ENCODE measurements around the gene PHF2. TPM values are rescaled to one million over a fixed set of nuclear protein-coding genes. Genes with fewer than 3 reads are reported as not detected.
"Not testable (repeated sequence)": the region's sequence is repeated elsewhere in the genome, so short reads cannot be mapped to it uniquely, and the experiment has no call there.

PHF2 gene
- polyA plus RNA-seq, 2 donors: 11.7 to 17.9 TPM

DNA sequence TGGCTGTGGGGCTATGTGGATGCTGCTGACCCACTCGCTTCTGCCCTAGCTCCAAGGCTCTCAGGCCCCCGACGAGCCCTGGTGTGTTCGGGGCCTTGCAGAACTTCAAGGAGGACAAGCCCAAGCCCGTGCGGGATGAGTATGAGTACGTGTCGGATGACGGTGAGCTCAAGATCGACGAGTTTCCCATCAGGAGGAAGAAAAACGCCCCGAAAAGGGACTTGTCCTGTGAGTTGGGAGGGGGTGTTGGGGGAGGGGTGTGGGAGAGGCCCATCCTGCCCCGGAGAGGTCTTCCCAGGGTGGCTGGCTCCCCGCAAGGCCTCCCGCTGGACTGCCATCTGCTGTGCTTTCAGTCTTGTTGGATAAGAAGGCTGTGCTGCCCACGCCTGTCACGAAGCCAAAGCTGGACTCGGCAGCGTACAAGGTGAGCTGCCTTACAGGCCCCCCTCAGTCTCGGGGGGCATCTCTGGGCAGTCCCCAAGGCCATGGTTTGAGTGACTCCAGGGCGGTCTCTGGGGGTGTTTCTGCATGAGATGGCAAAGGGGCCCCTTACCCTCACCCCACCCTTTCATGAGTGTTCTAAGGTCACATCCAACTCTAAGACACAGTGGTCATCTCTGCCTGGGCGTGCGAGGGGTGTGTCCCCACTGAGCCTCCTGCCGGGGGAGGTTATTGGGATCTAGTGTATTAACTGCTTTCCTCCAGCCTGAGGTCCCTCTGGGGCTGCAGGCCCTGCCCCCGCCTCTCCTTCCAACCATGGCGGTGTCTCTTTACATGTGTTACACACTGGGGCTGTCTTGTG is 89.5 kb downstream of the PHF2 start:
- Histone ChIP-seq H3K27ac (ENCODE audit: low read depth in 2 of 2, low read length in 1 of 2) (no peak overlapping the region), H3K27me3 (ENCODE audit: control insufficient read depth in 1 of 2, insufficient read depth in 2 of 2, low read length in 2 of 2) (no peaks in the 10 kb centered on the region), H3K4me1 (ENCODE audit: control insufficient read depth in 2 of 2, insufficient read depth in 2 of 2, low read length in 1 of 2) (no peaks in the 10 kb centered on the region), H3K36me3 (ENCODE audit: control insufficient read depth in 2 of 2, insufficient read depth in 2 of 2, low read length in 1 of 2) (peaks cover 7 to 36% of the 10 kb centered on the region in 2 donors), H3K9me3 (ENCODE audit: control insufficient read depth in 2 of 2, insufficient read depth in 1 of 2, low read depth in 1 of 2, low read length in 1 of 2) (no peaks in the 10 kb centered on the region), H3K4me3 (ENCODE audit: low read depth in 1 of 2, low read length in 2 of 2) (no peak overlapping the region)
- 92 to 94% methylated on average over 25 to 27 of the region's 27 CpGs for WGBS, 2 donors

DNA sequence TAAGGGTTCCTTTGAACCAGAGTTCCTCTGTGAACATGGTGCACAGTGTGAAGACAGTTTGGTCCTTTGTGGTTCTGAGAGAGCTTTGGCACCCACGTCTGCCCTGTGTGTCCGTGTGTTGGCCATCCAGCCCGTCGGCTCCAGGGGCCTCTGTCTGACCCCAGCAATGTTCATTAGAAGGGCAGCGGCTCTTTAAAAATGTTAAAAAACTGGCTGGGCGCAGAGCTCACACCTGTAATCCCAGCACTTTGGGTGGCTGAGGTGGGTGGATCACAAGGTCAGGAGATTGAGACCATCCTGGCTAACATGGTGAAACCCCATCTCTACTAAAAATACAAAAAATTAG is 90.0 kb downstream of the PHF2 start:
- H3K36me3 ChIP-seq (ENCODE audit: control insufficient read depth in 2 of 2, insufficient read depth in 2 of 2, low read length in 1 of 2): peaks cover 7 to 34% of the 10 kb centered on the region in 2 donors
- not testable (repeated sequence) for H3K27me3 ChIP-seq (ENCODE audit: control insufficient read depth in 1 of 2, insufficient read depth in 2 of 2, low read length in 2 of 2); H3K27ac ChIP-seq (ENCODE audit: low read depth in 2 of 2, low read length in 1 of 2); H3K9me3 ChIP-seq (ENCODE audit: control insufficient read depth in 2 of 2, insufficient read depth in 1 of 2, low read depth in 1 of 2, low read length in 1 of 2); H3K4me3 ChIP-seq (ENCODE audit: low read depth in 1 of 2, low read length in 2 of 2); H3K4me1 ChIP-seq (ENCODE audit: control insufficient read depth in 2 of 2, insufficient read depth in 2 of 2, low read length in 1 of 2)
- 95 to 96% methylated on average over 6 of the region's 6 CpGs for WGBS, 2 donors

DNA sequence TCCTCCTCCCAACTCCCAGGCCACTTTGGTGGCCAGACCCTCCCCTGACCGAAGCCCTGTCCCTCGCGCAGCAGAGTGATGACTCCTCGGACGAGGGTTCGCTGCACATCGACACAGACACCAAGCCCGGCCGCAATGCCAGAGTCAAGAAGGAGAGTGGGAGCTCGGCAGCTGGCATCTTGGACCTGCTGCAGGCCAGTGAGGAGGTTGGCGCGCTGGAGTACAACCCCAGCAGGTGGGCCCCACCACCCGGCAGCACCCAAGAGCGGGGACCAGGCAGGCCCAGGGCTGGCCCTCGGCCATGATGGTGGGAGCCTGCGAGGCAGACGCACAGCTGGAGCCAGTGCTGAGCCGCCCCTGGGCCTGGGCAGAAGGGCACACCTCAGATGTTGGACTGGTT is 90.6 kb downstream of the PHF2 start:
- H3K27me3 ChIP-seq (ENCODE audit: control insufficient read depth in 1 of 2, insufficient read depth in 2 of 2, low read length in 2 of 2): no peaks in the 10 kb centered on the region
- H3K9me3 ChIP-seq (ENCODE audit: control insufficient read depth in 2 of 2, insufficient read depth in 1 of 2, low read depth in 1 of 2, low read length in 1 of 2): no peaks in the 10 kb centered on the region
- H3K4me1 ChIP-seq (ENCODE audit: control insufficient read depth in 2 of 2, insufficient read depth in 2 of 2, low read length in 1 of 2): no peaks in the 10 kb centered on the region
- peaks cover 7 to 34% of the 10 kb centered on the region in 2 donors for H3K36me3 ChIP-seq (ENCODE audit: control insufficient read depth in 2 of 2, insufficient read depth in 2 of 2, low read length in 1 of 2)
- H3K27ac ChIP-seq (ENCODE audit: low read depth in 2 of 2, low read length in 1 of 2): no peak overlapping the region
- 94 to 95% methylated on average over 18 of the region's 18 CpGs for WGBS, 2 donors
- no peak overlapping the region for H3K4me3 ChIP-seq (ENCODE audit: low read depth in 1 of 2, low read length in 2 of 2)

DNA sequence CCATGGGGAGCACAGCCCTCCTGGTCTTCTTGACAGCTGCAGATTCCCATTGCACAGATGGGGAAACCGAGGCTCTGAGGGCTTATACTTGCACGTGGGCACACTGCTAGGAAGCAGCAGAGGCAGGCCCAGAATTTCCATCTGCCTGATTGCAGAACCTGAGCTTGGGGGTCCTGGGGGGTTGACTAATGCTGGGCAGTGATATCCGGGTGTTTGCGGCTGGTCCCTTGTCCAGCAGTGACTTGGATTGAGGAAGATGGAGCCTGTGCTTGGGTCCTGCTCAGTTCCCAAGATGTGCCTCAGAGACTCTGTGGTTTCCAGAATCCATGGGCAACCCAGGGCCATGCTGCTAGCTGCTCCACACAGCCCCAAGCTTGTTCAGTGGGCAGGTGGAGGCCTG is 91.2 kb downstream of the PHF2 start:
- Histone ChIP-seq H3K27ac (ENCODE audit: low read depth in 2 of 2, low read length in 1 of 2) (no peak overlapping the region), H3K4me3 (ENCODE audit: low read depth in 1 of 2, low read length in 2 of 2) (no peak overlapping the region), H3K36me3 (ENCODE audit: control insufficient read depth in 2 of 2, insufficient read depth in 2 of 2, low read length in 1 of 2) (peaks cover 7 to 35% of the 10 kb centered on the region in 2 donors), H3K9me3 (ENCODE audit: control insufficient read depth in 2 of 2, insufficient read depth in 1 of 2, low read depth in 1 of 2, low read length in 1 of 2) (no peaks in the 10 kb centered on the region), H3K27me3 (ENCODE audit: control insufficient read depth in 1 of 2, insufficient read depth in 2 of 2, low read length in 2 of 2) (no peaks in the 10 kb centered on the region), H3K4me1 (ENCODE audit: control insufficient read depth in 2 of 2, insufficient read depth in 2 of 2, low read length in 1 of 2) (no peaks in the 10 kb centered on the region)
- WGBS, 2 donors: 73 to 78% methylated on average over 4 of the region's 4 CpGs

DNA sequence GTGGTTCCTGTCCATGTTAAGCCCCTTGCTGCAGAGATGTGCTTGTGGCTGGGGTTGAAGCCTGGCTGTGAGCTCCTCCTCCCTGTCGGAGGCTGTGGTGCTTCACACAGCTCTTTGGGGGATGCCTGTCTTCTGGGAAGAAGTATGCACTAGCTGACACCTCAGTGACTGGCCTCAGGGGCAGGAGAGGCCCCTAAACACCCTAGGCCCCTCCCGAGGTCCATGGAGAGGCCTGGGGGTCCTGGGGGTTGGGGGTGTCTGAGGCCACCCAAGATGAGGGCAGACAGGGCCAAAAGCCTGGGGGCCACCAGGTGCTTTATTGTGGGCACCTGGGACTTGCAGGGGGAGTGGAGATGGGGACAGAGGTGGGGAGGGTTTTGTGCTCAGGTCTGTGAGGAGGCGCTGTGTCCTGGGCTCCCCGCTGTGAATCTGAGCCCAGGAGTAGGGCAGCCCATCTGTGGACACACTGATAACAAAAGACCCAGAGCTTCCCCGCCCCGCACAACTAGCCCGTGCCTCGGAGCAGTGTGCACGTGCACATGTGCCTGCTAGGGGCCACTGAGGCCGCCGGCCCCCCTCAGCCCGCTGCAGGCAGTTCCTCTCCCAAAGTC is 92.0 kb downstream of the PHF2 start:
- no peak overlapping the region for H3K27ac ChIP-seq (ENCODE audit: low read depth in 2 of 2, low read length in 1 of 2)
- WGBS, 2 donors: 81 to 83% methylated on average over 12 of the region's 12 CpGs
- no peaks in the 10 kb centered on the region for H3K4me1 ChIP-seq (ENCODE audit: control insufficient read depth in 2 of 2, insufficient read depth in 2 of 2, low read length in 1 of 2)
- no peaks in the 10 kb centered on the region for H3K27me3 ChIP-seq (ENCODE audit: control insufficient read depth in 1 of 2, insufficient read depth in 2 of 2, low read length in 2 of 2)
- H3K9me3 ChIP-seq (ENCODE audit: control insufficient read depth in 2 of 2, insufficient read depth in 1 of 2, low read depth in 1 of 2, low read length in 1 of 2): no peaks in the 10 kb centered on the region
- H3K36me3 ChIP-seq (ENCODE audit: control insufficient read depth in 2 of 2, insufficient read depth in 2 of 2, low read length in 1 of 2): peaks cover 7 to 30% of the 10 kb centered on the region in 2 donors
- H3K4me3 ChIP-seq (ENCODE audit: low read depth in 1 of 2, low read length in 2 of 2): no peak overlapping the region

DNA sequence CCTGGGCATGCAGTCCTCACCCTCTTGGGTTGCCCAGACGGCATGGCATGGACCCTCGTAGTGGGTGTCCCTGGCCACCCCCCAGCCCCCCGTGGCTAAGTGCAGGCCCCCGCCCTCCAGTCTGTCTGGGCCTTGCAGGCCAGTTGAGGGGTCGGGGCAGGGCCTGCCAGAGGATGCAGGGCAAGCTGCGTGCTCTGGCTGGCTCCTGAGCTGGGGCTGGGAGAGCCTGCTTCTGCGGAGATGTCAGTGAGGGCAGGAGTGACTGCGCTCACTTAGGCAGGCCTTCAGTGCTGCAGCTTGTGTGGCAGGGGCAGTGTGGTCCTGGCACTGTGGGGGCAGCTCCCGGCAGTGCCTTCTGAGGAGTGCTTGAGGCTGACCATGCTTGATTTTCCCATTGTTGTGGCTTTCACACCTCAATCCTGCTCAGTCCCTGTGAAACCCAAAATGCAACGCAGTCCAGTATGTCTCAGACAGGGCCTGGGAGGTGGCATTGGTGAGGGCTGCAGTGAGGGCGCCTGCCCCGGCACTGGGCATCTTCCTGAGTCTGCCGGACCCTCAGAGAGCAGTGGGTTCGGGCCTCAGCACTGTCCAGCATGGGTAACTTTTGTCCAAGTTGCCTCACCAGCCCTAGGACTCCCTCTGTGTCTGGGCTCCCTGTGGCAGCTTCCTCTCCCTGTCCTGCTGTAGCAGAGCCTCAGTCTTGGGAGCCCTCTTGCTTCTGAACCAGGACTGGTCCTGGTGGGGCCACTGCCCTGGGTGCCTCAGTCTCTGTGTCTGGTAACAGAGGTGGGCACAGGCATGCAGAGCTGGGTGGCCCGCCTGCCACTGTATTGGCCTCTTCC is 93.0 kb downstream of the PHF2 start:
- Histone ChIP-seq H3K36me3 (ENCODE audit: control insufficient read depth in 2 of 2, insufficient read depth in 2 of 2, low read length in 1 of 2) (peaks cover 8 to 27% of the 10 kb centered on the region in 2 donors), H3K4me1 (ENCODE audit: control insufficient read depth in 2 of 2, insufficient read depth in 2 of 2, low read length in 1 of 2) (no peaks in the 10 kb centered on the region), H3K9me3 (ENCODE audit: control insufficient read depth in 2 of 2, insufficient read depth in 1 of 2, low read depth in 1 of 2, low read length in 1 of 2) (no peaks in the 10 kb centered on the region), H3K4me3 (ENCODE audit: low read depth in 1 of 2, low read length in 2 of 2) (no peak overlapping the region), H3K27me3 (ENCODE audit: control insufficient read depth in 1 of 2, insufficient read depth in 2 of 2, low read length in 2 of 2) (no peaks in the 10 kb centered on the region), H3K27ac (ENCODE audit: low read depth in 2 of 2, low read length in 1 of 2) (no peak overlapping the region)
- 86 to 87% methylated on average over 15 of the region's 15 CpGs for WGBS, 2 donors

DNA sequence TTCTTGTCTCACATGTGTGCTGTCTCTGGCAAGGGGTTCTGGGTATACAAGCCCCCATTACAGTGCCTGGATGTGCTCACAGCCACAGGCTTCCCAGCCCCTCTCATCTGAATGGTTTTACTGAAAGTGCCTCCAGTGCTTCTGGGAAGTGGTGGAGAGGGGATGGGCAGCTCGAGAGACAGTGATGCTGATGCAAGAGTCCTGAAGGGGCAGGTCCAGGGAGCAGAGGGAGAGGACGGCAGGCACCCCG is 93.5 kb downstream of the PHF2 start:
- H3K4me3 ChIP-seq (ENCODE audit: low read depth in 1 of 2, low read length in 2 of 2): no peak overlapping the region
- H3K27ac ChIP-seq (ENCODE audit: low read depth in 2 of 2, low read length in 1 of 2): no peak overlapping the region
- peaks cover 13 to 32% of the 10 kb centered on the region in 2 donors for H3K36me3 ChIP-seq (ENCODE audit: control insufficient read depth in 2 of 2, insufficient read depth in 2 of 2, low read length in 1 of 2)
- WGBS, 2 donors: 71 to 88% methylated on average over 3 of the region's 3 CpGs
- H3K4me1 ChIP-seq (ENCODE audit: control insufficient read depth in 2 of 2, insufficient read depth in 2 of 2, low read length in 1 of 2): no peaks in the 10 kb centered on the region
- H3K9me3 ChIP-seq (ENCODE audit: control insufficient read depth in 2 of 2, insufficient read depth in 1 of 2, low read depth in 1 of 2, low read length in 1 of 2): no peaks in the 10 kb centered on the region
- H3K27me3 ChIP-seq (ENCODE audit: control insufficient read depth in 1 of 2, insufficient read depth in 2 of 2, low read length in 2 of 2): no peaks in the 10 kb centered on the region

DNA sequence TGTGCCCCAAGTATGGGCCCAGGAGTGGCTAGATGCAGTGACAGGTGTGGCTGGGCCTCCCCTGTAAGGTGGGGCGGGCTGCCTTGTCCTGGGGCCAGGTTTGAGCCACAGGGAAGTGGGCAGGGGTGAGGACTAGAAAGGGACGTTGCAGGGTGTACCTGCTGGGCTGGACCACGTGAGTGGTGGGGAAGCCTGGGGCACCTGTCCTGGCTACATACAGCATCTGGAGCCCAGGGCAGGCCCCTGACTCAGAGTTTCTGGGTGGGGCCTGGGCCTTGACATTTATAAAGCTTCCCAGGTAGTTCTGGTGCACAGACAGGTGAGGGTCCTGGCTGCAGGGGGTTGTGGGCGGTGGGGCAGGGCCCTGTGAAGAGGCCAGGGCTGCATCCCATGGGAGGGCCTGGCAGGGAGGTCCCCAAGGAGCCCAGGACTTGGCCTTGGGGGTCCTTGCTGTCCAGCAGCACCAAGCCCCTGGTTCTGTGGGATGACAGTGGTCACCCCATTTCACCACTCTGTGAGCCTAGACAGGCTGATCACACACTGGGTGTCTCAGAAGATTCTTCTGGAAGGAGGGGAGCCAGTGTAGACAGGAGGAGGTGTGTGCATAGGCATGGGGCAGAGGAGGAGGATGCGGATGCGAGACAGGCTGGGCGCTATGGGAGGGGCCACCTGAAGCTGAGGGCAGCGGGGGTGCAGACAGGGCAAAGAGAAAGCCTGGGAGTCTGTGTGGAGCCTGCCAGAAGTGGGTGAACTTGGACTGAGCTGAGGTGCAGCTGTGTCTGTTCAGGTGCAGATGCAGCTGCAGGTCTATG is 94.0 kb downstream of the PHF2 start:
- Histone ChIP-seq H3K4me1 (ENCODE audit: control insufficient read depth in 2 of 2, insufficient read depth in 2 of 2, low read length in 1 of 2) (no peaks in the 10 kb centered on the region), H3K27ac (ENCODE audit: low read depth in 2 of 2, low read length in 1 of 2) (no peak overlapping the region), H3K9me3 (ENCODE audit: control insufficient read depth in 2 of 2, insufficient read depth in 1 of 2, low read depth in 1 of 2, low read length in 1 of 2) (no peaks in the 10 kb centered on the region), H3K36me3 (ENCODE audit: control insufficient read depth in 2 of 2, insufficient read depth in 2 of 2, low read length in 1 of 2) (peaks cover 13 to 33% of the 10 kb centered on the region in 2 donors), H3K4me3 (ENCODE audit: low read depth in 1 of 2, low read length in 2 of 2) (no peak overlapping the region), H3K27me3 (ENCODE audit: control insufficient read depth in 1 of 2, insufficient read depth in 2 of 2, low read length in 2 of 2) (no peaks in the 10 kb centered on the region)
- WGBS, 2 donors: 93 to 94% methylated on average over 8 of the region's 8 CpGs

DNA sequence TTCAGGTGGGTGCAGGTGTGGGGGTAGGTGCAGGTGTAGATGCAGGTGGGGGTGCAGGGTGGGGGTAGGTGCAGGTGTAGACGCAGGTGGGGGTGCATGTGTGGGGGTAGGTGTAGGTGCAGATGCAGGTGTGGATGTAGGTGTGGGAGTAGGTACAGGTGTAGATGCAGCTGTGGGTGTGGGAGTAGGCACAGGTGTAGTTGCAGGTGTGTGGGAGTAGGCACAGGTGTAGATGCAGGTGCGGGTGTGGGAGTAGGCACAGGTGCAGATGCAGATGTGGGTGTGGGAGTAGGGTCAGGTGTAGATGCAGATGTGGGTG is 94.6 kb downstream of the PHF2 start:
- 94 to 98% methylated on average over 2 of the region's 2 CpGs for WGBS, 2 donors
- H3K9me3 ChIP-seq (ENCODE audit: control insufficient read depth in 2 of 2, insufficient read depth in 1 of 2, low read depth in 1 of 2, low read length in 1 of 2): no peaks in the 10 kb centered on the region
- peaks cover 9 to 36% of the 10 kb centered on the region in 2 donors for H3K36me3 ChIP-seq (ENCODE audit: control insufficient read depth in 2 of 2, insufficient read depth in 2 of 2, low read length in 1 of 2)
- no peak overlapping the region for H3K27ac ChIP-seq (ENCODE audit: low read depth in 2 of 2, low read length in 1 of 2)
- H3K4me1 ChIP-seq (ENCODE audit: control insufficient read depth in 2 of 2, insufficient read depth in 2 of 2, low read length in 1 of 2): no peaks in the 10 kb centered on the region
- no peak overlapping the region for H3K4me3 ChIP-seq (ENCODE audit: low read depth in 1 of 2, low read length in 2 of 2)
- no peaks in the 10 kb centered on the region for H3K27me3 ChIP-seq (ENCODE audit: control insufficient read depth in 1 of 2, insufficient read depth in 2 of 2, low read length in 2 of 2)
